Activated CD8-positive, alpha-beta memory T cell treated with anti-CD3 and anti-CD28 coated beads, Interleukin-2, amount 50 U/mL, for 48 hours (primary cell): Measurements from ENCODE around the gene PDE9A.

ENCODE experiments used
- DNase-seq: peaks from one replicate; pipeline ENCODE4 v3.0.0-alpha.2; 2020

Gene PDE9A

DNA sequence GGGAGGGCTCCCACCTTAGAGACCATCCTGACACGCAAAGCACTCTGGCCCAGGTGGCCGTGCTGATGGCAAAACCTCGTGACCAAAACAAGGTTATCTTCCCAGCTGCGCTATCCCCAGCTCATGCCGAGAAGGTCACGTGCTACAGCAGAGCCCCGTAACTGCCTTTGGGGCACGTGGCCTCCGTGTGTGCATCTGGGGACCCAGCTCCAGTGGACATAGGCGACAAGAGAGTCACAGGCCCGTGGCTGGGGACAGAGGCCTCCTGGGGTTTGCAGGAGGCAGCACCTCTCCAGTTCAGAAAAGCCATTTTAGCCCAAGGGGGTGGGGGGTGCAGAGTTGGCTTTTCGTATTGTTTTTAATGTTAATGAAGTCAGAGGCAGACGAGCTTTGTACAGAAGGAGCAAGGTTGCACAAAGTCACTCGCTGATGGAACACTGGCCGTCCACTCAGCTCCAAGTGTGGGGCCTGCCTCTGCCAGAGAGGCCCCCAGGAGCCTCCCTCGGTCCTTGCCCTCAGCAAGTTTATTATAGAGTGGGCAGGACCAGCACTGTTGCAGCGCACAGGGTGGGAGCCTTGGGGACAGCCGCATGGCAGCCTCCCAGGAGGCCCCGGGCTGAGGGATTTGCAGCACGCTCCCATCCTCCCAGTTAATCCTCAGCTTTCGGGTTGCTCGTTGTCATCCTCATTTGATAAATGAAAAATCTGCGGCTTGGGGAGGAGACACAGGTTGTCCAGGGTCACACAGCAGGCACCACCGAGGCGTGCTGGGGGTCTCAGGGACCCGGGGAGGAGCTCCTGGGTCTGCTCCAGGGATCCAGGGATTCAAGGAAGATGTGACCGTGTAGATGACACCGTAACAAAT lies 8.0 kb upstream of the PDE9A start:
- DNase-seq = no peak

DNA sequence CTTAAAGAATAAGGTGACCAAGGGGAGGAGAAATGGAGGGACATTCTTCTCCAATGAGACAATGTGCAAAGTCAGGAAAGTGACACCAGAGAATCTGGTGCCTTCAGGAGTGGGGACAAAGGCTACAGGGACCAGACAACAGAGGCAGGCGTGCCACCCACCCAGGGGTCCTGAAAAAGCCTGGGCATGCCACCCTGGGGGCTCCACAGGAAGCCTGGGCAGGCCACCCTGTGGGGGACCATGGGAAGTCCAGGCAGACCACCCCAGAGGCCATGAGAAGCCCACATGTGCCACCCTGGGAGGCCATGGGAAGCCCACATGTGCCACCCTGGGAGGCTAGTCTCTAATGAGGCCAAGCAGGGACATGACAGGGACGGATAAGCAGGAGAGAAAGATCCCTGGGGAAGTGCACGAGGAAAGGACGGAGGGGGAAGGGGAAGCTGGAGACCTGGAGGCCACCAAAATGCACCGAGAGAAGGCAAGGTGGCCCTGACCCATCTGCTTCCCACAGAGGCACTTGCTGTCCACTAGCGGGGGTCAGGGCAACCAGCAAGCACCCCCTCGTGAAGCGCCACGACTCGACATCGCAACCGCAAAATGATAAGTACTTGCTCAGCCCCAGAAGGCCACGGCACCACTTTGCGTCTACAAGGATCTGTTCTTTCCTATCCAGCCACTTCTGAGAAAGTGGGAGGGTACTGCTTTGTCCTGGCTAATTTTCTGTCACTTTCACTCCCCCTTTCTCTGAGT lies 7.2 kb upstream of the PDE9A start:
- no peak for DNase-seq

DNA sequence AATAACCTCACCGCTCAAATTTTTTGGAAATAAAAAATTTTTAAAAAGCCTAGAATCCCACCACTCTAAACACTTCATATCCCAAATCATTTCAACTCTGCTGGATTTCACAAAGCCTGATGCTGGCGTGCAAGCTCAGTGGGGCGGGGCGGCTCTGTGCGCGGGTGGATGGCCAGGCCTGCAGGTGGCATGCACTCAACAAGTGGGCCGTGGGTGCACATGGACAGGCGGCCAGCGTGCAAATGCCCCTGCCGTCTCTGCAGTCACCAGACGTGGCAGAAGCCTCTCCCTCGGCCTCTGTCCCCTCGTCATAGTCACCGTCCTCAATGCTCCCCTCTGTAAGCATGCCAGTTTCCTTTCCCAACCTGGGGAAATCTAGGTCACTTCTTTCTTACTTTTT lies 6.6 kb upstream of the PDE9A start:
- DNase-seq = no peak

GRCh38 chr21:42648606-42649005 lies 4.8 kb upstream of the PDE9A start:
- DNase-seq = no peak

DNA sequence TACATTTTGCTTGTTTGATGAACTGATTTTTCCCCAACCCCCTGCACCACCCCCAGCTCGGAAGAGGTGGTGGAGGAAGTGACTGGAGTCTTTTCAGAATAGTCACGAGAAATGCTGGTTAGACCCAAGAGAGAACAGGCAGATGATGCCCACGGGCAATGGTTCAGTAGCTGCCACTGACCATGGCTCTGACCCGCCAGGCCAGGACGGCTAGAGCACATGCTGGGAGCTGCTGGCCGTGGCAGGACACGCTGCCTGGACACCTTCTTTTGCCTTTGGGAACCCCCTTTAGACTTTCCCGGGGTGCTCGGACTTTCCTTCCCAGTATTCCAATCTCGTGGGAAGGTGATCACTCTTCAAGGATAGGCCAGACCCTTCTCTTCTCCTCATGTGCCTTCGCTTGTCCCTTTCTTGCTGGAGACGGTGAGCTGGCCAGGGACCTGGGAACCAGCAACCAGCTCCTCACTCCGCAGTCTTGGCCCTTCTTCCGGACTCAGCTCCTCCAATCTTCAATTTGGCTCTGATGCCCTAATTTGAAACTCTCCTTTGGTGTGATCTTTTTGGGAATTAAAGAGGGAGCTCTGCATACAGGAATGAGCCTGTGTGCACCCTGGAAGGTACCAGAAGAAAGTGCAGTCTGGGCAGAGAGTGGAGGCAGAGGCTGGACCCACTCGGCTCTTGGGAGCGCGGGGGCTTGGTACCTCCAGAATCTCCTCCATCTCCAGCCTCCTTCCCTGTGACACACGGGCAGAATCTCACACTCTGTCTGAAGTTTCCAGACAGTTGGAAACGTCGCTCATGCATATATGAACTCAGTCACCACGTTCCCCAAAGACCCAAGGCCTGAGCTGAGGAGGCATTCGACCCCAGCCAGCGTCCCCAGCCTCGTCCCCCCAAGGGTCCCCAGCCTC lies 4.0 kb upstream of the PDE9A start:
- no peak for DNase-seq

- no peak for DNase-seq
These were observed 3.4 kb upstream of the PDE9A start for GRCh38 chr21:42650033-42650370.

- no peak for DNase-seq
These were observed 2.7 kb upstream of the PDE9A start for GRCh38 chr21:42650441-42651421.

GRCh38 chr21:42651515-42652401 lies 1.7 kb upstream of the PDE9A start:
- no peak for DNase-seq

DNA sequence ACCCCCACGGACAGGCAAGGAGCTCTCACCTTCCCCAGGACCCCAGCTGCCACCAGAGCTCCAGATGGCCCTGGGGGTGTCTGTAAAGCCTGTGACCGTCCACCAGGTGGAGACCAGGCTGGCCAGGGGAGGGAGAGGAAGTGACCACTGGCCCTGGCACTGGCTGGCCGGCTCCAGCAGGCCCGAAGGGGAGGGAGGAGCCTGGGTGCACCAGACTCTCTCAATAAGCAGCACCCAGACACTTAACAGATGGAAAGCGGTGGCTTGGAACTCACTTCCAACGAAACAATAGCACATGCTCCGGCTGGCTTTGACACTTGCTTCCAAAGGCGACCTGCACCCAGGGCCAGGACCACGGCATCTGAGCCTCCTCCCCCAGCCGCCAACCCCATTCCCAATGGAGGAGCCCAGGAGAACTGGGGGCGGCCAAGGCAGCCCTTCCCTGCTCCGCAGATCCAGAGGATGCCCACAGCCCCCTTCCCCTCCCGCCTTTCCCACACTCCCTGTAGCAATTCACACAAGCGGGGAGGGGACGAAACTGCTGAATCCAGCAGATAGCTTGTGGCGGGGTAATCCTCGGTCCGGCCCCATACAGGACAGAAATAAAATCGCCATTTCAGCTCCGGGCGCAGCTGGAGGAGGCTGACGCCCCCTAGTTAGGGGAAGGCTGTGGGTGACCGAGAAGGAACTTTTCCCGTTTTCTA lies 742 bp upstream of the PDE9A start:
- no peak for DNase-seq

DNA sequence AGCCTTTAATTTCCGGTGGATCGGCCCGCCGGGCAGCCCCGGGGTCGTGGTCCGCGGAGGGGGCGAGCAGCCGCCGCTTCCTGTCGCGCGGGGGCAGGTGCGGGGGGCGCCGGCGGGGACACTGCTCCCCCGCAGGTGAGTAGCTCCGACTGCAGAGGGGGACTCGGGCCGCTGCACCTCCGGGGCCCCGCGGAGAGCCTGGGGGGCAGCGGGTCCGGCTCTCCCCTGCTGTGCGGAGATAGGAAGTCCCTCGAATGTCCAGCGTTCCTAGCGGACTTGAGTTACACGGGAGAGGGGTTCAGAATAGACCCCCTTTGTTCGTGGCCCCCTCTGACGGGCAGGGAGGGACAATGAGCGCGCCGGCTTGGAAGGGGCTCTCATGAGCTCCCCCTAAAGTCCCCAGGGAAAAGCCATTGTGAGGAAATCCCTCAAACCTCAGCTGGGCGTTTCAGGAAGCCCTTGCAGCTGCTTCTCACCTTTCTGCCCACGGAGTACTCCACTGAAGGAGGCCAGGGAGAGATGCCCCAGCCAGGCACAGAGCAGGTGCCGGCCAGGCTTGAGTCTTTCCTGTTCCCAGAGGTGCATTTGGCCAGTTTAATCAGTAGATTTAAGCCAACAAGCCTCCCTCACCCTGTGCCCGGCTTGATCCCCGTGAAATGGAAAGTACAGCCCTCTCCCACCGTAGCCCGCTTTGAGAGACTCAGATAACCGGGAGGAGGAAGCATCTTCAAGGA lies 925 bp downstream of the PDE9A start:
- peak; percentile 57 for DNase-seq

GRCh38 chr21:42654913-42655795 lies 1.7 kb downstream of the PDE9A start:
- no peak for DNase-seq

DNA sequence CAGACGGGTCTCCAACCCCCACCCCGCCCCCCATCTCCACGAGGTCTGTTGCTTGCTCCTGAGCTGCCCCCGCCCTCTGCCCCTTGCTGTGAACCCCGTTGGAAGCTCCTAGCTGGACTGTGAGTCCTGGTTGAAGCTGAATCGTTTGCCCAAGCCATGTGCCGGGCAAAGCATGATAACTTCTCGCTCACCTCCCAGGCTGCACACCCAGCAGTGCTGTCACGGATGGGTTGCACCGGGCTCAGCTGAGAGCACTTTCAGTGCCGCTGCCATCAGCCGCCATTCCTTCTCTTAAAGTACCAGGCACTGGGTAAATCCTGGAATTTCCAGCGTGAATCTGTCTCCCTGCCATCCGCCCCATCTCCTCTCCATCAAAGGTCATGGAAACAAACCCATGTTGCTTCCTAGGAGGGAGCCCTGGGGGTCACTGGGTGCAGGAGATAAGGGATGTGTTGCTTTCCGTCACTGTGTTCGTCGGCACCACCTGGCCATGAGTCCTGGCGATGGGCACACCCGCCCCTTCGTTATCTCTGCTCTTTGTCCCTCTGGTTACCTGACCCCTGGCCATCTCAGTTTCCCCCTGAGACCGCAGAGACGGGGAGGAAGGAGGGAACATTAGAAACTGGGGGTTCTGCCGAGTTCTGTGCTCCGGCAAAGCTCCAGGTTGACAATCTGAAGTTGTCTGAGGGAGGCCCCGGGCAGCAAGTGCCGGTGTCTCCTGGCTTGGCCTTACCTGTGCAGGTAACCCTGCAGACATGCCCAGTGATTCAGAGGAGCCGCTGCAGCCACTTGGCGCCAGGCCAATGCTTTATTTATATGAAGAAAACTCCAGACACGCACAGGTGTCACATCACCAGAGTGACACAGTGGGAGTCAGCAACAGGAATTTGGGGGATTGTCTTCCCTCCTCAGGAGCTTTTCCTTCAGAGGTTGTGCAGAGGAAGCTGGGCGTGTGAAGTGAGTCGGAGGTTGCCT lies 2.7 kb downstream of the PDE9A start:
- DNase-seq = no peak

GRCh38 chr21:42656872-42657271 lies 3.5 kb downstream of the PDE9A start:
- DNase-seq = no peak

- no peak for DNase-seq
These were observed 4.4 kb downstream of the PDE9A start for GRCh38 chr21:42657676-42658319.

- DNase-seq = no peak
These were observed 5.1 kb downstream of the PDE9A start for GRCh38 chr21:42658320-42659105.
